Subcutaneous adipose tissue (tissue), 4 donors: ENCODE results near the gene CHRNE. TPM values are rescaled to one million over a fixed set of nuclear protein-coding genes. Genes with fewer than 3 reads are reported as not detected.

Experiments
- total RNA-seq, 4 donors: library from RNA; depleted of rRNA; stranded (reverse); fragments of >200 nt; gene quantifications; one replicate each; pipeline ENCODE4 v1.1.0, GENCODE V29; 2016
- TF ChIP-seq, protein P1 (sequence below): fragments of 450-650 bp; IDR thresholded peaks from one replicate; pipeline ENCODE4 v1.5.1; 2016; ENCODE audit warnings: low read depth, mild to moderate bottlenecking, control low read depth, antibody characterized with exemption, moderate library complexity

The CHRNE gene
- total RNA-seq, 4 donors from 2014 or later, result 0.34 to 0.94 (median 0.46) TPM

DNA sequence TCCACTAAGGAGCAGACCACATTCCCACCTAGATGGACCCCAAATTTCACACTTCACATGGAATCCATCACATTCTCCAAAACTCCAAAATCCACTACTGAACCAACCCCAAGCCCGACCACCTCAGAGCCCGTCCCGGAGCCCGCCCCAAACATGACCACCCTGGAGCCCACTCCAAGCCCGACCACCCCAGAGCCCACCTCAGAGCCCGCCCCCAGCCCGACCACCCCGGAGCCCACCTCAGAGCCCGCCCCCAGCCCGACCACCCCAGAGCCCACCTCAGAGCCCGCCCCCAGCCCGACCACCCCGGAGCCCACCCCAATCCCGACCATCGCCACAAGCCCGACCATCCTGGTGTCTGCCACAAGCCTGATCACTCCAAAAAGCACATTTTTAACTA, 30.7 kb upstream of the CHRNE start:
- TF ChIP-seq, protein P1, sequence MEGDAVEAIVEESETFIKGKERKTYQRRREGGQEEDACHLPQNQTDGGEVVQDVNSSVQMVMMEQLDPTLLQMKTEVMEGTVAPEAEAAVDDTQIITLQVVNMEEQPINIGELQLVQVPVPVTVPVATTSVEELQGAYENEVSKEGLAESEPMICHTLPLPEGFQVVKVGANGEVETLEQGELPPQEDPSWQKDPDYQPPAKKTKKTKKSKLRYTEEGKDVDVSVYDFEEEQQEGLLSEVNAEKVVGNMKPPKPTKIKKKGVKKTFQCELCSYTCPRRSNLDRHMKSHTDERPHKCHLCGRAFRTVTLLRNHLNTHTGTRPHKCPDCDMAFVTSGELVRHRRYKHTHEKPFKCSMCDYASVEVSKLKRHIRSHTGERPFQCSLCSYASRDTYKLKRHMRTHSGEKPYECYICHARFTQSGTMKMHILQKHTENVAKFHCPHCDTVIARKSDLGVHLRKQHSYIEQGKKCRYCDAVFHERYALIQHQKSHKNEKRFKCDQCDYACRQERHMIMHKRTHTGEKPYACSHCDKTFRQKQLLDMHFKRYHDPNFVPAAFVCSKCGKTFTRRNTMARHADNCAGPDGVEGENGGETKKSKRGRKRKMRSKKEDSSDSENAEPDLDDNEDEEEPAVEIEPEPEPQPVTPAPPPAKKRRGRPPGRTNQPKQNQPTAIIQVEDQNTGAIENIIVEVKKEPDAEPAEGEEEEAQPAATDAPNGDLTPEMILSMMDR, result no peak

DNA sequence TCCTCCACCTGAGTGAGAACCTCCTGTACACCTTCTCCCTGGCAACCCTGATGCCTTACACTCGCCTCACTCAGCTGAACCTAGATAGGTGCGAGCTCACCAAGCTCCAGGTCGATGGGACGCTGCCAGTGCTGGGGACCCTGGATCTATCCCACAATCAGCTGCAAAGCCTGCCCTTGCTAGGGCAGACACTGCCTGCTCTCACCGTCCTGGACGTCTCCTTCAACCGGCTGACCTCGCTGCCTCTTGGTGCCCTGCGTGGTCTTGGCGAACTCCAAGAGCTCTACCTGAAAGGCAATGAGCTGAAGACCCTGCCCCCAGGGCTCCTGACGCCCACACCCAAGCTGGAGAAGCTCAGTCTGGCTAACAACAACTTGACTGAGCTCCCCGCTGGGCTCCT, 29.9 kb upstream of the CHRNE start:
- TF ChIP-seq, protein P1, result no peak

GRCh38 chr17:4931963-4932362, 29.1 kb upstream of the CHRNE start, which contains the start of gene GP1BA:
Gene GP1BA, plus strand, starts transcription at chr17:4932277. Its CDS starts 328 bp downstream, at chr17:4932605.
- TF ChIP-seq, protein P1, result no peak

DNA sequence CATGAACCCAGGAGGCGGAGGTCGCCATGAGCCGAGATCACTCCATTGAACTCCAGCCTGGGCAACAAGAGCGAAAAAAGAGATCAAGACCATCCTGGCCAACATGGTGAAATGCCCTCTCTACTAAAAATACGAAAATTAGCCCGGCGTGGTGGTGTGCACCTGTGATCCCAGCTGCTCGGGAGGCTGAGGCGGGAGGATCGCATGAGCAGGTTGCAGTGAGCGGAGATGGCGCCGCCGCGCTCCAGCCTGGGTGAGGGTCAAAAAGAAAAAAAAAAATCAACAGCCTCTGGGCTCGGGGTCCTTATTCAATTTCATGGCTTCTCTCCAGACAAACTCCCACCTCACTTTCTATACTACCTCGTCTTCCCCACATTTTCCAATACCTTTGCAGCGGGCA, 26.0 kb upstream of the CHRNE start:
- TF ChIP-seq, protein P1, result no peak

GRCh38 chr17:4921320-4921719, 18.4 kb upstream of the CHRNE start:
- TF ChIP-seq, protein P1, result no peak

- TF ChIP-seq, protein P1, result no peak
Observed at GRCh38 chr17:4920351-4921048, 17.6 kb upstream of the CHRNE start.

- TF ChIP-seq, protein P1, result no peak
Observed at GRCh38 chr17:4919511-4920047, 16.7 kb upstream of the CHRNE start.
